ENCODE data around the gene PACRG. TPM values are rescaled to one million over a fixed set of nuclear protein-coding genes. Genes with fewer than 3 reads are reported as not detected.

Gene PACRG
- total and polyA plus RNA-seq, 2 of the 13 experiments (the other 11 are each of a cell fraction or from before 2014, with no cell fraction given), result 0.13 TPM; not detected in 1

DNA sequence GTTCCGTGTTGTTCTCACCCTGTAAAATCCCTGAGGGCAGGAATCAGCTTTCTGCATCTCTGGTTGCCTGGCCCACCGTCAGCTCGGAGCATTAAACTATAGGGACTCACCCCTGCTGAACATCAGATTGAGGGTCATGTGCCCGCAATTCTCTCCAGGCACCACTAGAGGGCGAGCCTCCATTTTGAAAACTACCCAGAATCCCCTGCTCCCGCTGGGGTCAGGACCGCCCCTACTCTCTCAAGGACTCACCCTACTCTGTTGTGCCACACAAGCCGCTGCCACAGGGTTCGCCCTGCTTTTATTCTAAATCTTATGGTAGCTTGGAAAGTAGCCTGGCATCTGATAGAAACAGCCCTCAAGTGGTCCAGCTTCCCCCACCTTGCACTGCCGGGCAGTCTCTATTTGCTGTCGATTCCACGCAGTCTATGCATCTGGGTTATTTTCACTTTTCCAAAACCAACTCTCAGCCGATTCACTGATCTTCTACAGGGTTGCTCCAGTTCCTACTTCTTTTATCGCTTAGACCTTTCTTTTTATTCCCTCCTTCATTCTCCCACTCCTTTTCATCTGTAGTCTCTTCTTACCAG, 442.6 kb downstream of the PACRG start:
- intact Hi-C loops (cut with micrococcal nuclease; ENCODE audit: unreplicated experiment), result no loop called here
- DNase-seq (ENCODE audit: low spot score), result no peak
- TF ChIP-seq, protein P1, sequence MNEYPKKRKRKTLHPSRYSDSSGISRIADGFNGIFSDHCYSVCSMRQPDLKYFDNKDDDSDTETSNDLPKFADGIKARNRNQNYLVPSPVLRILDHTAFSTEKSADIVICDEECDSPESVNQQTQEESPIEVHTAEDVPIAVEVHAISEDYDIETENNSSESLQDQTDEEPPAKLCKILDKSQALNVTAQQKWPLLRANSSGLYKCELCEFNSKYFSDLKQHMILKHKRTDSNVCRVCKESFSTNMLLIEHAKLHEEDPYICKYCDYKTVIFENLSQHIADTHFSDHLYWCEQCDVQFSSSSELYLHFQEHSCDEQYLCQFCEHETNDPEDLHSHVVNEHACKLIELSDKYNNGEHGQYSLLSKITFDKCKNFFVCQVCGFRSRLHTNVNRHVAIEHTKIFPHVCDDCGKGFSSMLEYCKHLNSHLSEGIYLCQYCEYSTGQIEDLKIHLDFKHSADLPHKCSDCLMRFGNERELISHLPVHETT (CRISPR knock-in tag; conservative IDR thresholded peaks at IDR 0.05), result no peak
- TF ChIP-seq, protein P2, sequence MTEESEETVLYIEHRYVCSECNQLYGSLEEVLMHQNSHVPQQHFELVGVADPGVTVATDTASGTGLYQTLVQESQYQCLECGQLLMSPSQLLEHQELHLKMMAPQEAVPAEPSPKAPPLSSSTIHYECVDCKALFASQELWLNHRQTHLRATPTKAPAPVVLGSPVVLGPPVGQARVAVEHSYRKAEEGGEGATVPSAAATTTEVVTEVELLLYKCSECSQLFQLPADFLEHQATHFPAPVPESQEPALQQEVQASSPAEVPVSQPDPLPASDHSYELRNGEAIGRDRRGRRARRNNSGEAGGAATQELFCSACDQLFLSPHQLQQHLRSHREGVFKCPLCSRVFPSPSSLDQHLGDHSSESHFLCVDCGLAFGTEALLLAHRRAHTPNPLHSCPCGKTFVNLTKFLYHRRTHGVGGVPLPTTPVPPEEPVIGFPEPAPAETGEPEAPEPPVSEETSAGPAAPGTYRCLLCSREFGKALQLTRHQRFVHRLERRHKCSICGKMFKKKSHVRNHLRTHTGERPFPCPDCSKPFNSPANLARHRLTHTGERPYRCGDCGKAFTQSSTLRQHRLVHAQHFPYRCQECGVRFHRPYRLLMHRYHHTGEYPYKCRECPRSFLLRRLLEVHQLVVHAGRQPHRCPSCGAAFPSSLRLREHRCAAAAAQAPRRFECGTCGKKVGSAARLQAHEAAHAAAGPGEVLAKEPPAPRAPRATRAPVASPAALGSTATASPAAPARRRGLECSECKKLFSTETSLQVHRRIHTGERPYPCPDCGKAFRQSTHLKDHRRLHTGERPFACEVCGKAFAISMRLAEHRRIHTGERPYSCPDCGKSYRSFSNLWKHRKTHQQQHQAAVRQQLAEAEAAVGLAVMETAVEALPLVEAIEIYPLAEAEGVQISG (CRISPR knock-in tag; IDR thresholded peaks at IDR 0.05), result 0 out of 2 replicates have a peak, but pooled peaks have one; percentile 47
- TF ChIP-seq, protein P3, sequence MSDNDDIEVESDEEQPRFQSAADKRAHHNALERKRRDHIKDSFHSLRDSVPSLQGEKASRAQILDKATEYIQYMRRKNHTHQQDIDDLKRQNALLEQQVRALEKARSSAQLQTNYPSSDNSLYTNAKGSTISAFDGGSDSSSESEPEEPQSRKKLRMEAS (IDR thresholded peaks at IDR 0.05), result no peak
- TF ChIP-seq YY1 (IDR thresholded peaks at IDR 0.05; ENCODE audit: insufficient read depth, insufficient replicate concordance, low read depth, low read length) (peak; percentile 37), SMC3 (IDR thresholded peaks at IDR 0.05; ENCODE audit: low read length) (peak; percentile 35; the same call in 1 of the 2 replicates), NR2C2 (CRISPR knock-in tag; IDR thresholded peaks at IDR 0.05; ENCODE audit: borderline replicate concordance) (peak; percentile 63), STAG1 (CRISPR knock-in tag; IDR thresholded peaks at IDR 0.05) (peak; percentile 56), ZNF160 (CRISPR knock-in tag; IDR thresholded peaks at IDR 0.05) (no peak), CBX5 (CRISPR knock-in tag; IDR thresholded peaks at IDR 0.05; ENCODE audit: borderline replicate concordance) (peak; percentile 37; the same call in 1 of the 2 replicates), PHF20 (CRISPR knock-in tag; IDR thresholded peaks at IDR 0.05) (peak; percentile 25; the same call in 1 of the 2 replicates), ARNT2 (CRISPR knock-in tag; IDR thresholded peaks at IDR 0.05; ENCODE audit: low read depth) (no peak), ZNF644 (CRISPR knock-in tag; IDR thresholded peaks at IDR 0.05; ENCODE audit: low read depth) (0 out of 2 replicates have a peak, but pooled peaks have one; percentile 33), ZSCAN25 (CRISPR knock-in tag; IDR thresholded peaks at IDR 0.05) (peak; percentile 88), NR2F6 (IDR thresholded peaks at IDR 0.05) (no peak), NR2F6 (CRISPR knock-in tag; IDR thresholded peaks at IDR 0.05) (peak; percentile 28; the same call in 1 of the 2 replicates), HNF4G (IDR thresholded peaks at IDR 0.05; ENCODE audit: borderline replicate concordance, low read depth, low read length) (no peak), HNF4G (CRISPR knock-in tag; IDR thresholded peaks at IDR 0.05; ENCODE audit: borderline replicate concordance, low read depth) (no peak)
- TF ChIP-seq, protein P4, sequence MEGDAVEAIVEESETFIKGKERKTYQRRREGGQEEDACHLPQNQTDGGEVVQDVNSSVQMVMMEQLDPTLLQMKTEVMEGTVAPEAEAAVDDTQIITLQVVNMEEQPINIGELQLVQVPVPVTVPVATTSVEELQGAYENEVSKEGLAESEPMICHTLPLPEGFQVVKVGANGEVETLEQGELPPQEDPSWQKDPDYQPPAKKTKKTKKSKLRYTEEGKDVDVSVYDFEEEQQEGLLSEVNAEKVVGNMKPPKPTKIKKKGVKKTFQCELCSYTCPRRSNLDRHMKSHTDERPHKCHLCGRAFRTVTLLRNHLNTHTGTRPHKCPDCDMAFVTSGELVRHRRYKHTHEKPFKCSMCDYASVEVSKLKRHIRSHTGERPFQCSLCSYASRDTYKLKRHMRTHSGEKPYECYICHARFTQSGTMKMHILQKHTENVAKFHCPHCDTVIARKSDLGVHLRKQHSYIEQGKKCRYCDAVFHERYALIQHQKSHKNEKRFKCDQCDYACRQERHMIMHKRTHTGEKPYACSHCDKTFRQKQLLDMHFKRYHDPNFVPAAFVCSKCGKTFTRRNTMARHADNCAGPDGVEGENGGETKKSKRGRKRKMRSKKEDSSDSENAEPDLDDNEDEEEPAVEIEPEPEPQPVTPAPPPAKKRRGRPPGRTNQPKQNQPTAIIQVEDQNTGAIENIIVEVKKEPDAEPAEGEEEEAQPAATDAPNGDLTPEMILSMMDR (CRISPR knock-in tag; IDR thresholded peaks at IDR 0.05), result peak; percentile 64

More for the DNA sequence above, 442.6 kb downstream of the PACRG start:
- FAIRE-seq (no peak), ATAC-seq (peak; percentile 79)
- Histone ChIP-seq H3K4me3 (replicated peaks in 1 of 3; ENCODE audit: insufficient read depth in 1 of 3, low read depth in 2 of 3, low read length in 3 of 3) (no peak overlapping the region), H3K79me2 (ENCODE audit: insufficient read depth, low read length) (no peaks in the 10 kb centered on the region), H3K9ac (ENCODE audit: insufficient read depth, low read depth, low read length) (no peak overlapping the region), H4K20me1 (ENCODE audit: insufficient read depth, low read length) (no peaks in the 10 kb centered on the region), H3K4me2 (ENCODE audit: low read depth, low read length) (no peak overlapping the region), H3K27ac (ENCODE audit: extremely low read length, insufficient read depth, low read length) (no peak overlapping the region), H3K4me1 (ENCODE audit: insufficient read depth, low read length) (no peaks in the 10 kb centered on the region), H3K36me3 (replicated peaks in 1 of 2; ENCODE audit: control insufficient read depth in 1 of 2, insufficient read depth in 2 of 2, low read length in 2 of 2) (no peaks in the 10 kb centered on the region), H3K9me3 (ENCODE audit: low read length) (no peaks in the 10 kb centered on the region), H2AFZ (ENCODE audit: low read length) (no peak overlapping the region), H3K27me3 (ENCODE audit: control insufficient read depth in 1 of 2, insufficient read depth in 2 of 2, low read length in 2 of 2) (peaks cover 0 to 9% of the 10 kb centered on the region in 2 experiments; a peak in 3 of 5 replicates)
- WGBS (ENCODE audit: low lambda C conversion rate), result 61% methylated on average over 13 of the region's 14 CpGs
- BruUV-seq (replicated peaks), result no TSS peak
- in situ Hi-C loops (cut with HindIII; ENCODE audit: extremely low pct_ligation_motif_present, low pct_unique_long_range_greater_than_20kb), result no loop called here
- ChIA-PET POLR2A (no interaction called here), CTCF (ENCODE audit: low intra/inter-chr PET ratio, low total read pairs) (interaction anchor here (0.6 kb wide), 1 partner anchor 786 kb away, joined by 4 read pairs; no protein-coding TSS in a partner anchor)
